HepG2 (cell line): ENCODE data around the gene RORC. TPM values are rescaled to one million over a fixed set of nuclear protein-coding genes. Genes with fewer than 3 reads are reported as not detected.

ENCODE experiments used
- ATAC-seq: fragments of 200-7000 bp; cut with Tn5 transposase; 3 replicates; pipeline ENCODE4 v1.9.1; 2020; ENCODE audit warnings: mild to moderate bottlenecking, moderate library complexity
- BruUV-seq: library from RNA; stranded (reverse); fragments of 400-500 nt; replicated peaks from 2 replicates; lab custom pipeline; 2021; lab: Mats Ljungman, UMichigan
- CTCF ChIA-PET: fragments of 300-600 bp; formaldehyde crosslinking; extraction: SDS; loops from one replicate; lab custom pipeline; 2021; ENCODE audit warnings: low total read pairs, inconsistent platforms, low intra/inter-chr PET ratio; lab: Yijun Ruan, JAX
- POLR2A ChIA-PET: fragments of 350-600 bp; sonication (Branson Sonifier 250); formaldehyde crosslinking; loops from one replicate; lab custom pipeline; 2020; ENCODE audit warnings: antibody characterized with exemption, inconsistent platforms; lab: Yijun Ruan, JAX
- DNase-seq: peaks from one replicate; pipeline ENCODE4 v3.0.0-alpha.2; 2015; ENCODE audit warnings: low spot score
- FAIRE-seq: peaks from 3 replicates; lab custom pipeline; 2011; peaks lifted over from hg19 to GRCh38; lab: Jason Lieb, UNC
- H2AFZ ChIP-seq: one replicate; pipeline ENCODE4 v1.6.1; 2011; ENCODE audit warnings: low read length, inconsistent platforms
- H3K27ac ChIP-seq: fragments of 300-600 bp; 3 replicates; pipeline ENCODE4 v1.8.0; 2011; ENCODE audit warnings: mixed run types, mild to moderate bottlenecking, mixed read lengths, low read length, inconsistent platforms; ENCODE audit not compliant: insufficient read depth; ENCODE audit errors: extremely low read length
- H3K27me3 ChIP-seq, 2 experiments: fragments of 200-600 bp in 1 of 2; 2 replicates in 1 of 2; 3 replicates in 1 of 2; pipeline versions ENCODE4 v1.6.0 to v1.8.0; 2011; ENCODE audit warnings: low read length in 2 of 2, mild to moderate bottlenecking in 2 of 2, moderate library complexity in 2 of 2, inconsistent platforms in 1 of 2; ENCODE audit not compliant: insufficient read depth in 2 of 2, control insufficient read depth in 1 of 2
- H3K36me3 ChIP-seq, 2 experiments: fragments of 200-600 bp in 1 of 2; replicated peaks in 1 of 2; 2 replicates in 1 of 2; 3 replicates in 1 of 2; pipeline versions ENCODE4 v1.5.1 to v1.8.0; 2011; ENCODE audit warnings: low read length in 2 of 2, inconsistent platforms in 1 of 2; ENCODE audit not compliant: insufficient read depth in 2 of 2, control insufficient read depth in 1 of 2
- H3K4me1 ChIP-seq: 2 replicates; pipeline ENCODE4 v1.5.1; 2012; ENCODE audit warnings: low read length, inconsistent platforms; ENCODE audit not compliant: insufficient read depth
- H3K4me2 ChIP-seq: 2 replicates; pipeline ENCODE4 v1.6.0; 2011; ENCODE audit warnings: low read depth, low read length, inconsistent platforms
- H3K4me3 ChIP-seq, 3 experiments: fragments of 200-600 bp in 1 of 3; sonication (generic), shearing (Covaris generic) in 1 of 3; replicated peaks in 1 of 3; 2 replicates each; pipeline ENCODE4 v1.5.1; 2011 to 2016; ENCODE audit warnings: low read length in 3 of 3, inconsistent platforms in 2 of 3, low read depth in 2 of 3, mild to moderate bottlenecking in 2 of 3, control low read depth in 1 of 3, mixed read lengths in 1 of 3; ENCODE audit not compliant: insufficient read depth in 1 of 3
- H3K79me2 ChIP-seq: one replicate; pipeline ENCODE4 v1.6.1; 2011; ENCODE audit warnings: low read length, inconsistent platforms; ENCODE audit not compliant: insufficient read depth
- H3K9ac ChIP-seq: 2 replicates; pipeline ENCODE4 v1.6.0; 2011; ENCODE audit warnings: mild to moderate bottlenecking, low read depth, low read length, inconsistent platforms; ENCODE audit not compliant: insufficient read depth
- H3K9me3 ChIP-seq: 2 replicates; pipeline ENCODE4 v1.5.1; 2012; ENCODE audit warnings: mild to moderate bottlenecking, low read length
- H4K20me1 ChIP-seq: 2 replicates; pipeline ENCODE4 v1.6.0; 2011; ENCODE audit warnings: inconsistent platforms, mild to moderate bottlenecking, low read length, moderate library complexity; ENCODE audit not compliant: insufficient read depth
- CREM ChIP-seq, 2 experiments: sonication (generic) in 1 of 2; formaldehyde crosslinking in 1 of 2; IDR thresholded peaks; 2 replicates each; pipeline versions ENCODE4 v1.4.0 to v1.6.1; 2016 to 2020; ENCODE audit warnings: antibody characterized with exemption in 1 of 2, mild to moderate bottlenecking in 1 of 2, missing genetic modification reagents in 1 of 2
- FOXA3 ChIP-seq: IDR thresholded peaks from 2 replicates; pipeline ENCODE4 v1.6.1; 2016; ENCODE audit warnings: missing genetic modification reagents, missing compliant biosample characterization
- KLF6 ChIP-seq: IDR thresholded peaks from 2 replicates; pipeline ENCODE4 v1.8.0; 2016; ENCODE audit warnings: missing biosample characterization, missing genetic modification reagents
- PTBP1 ChIP-seq: fragments of 200-400 bp; formaldehyde crosslinking; IDR thresholded peaks from 2 replicates; pipeline ENCODE4 v1.6.1; 2018; ENCODE audit warnings: low read length, low read depth; ENCODE audit not compliant: poor library complexity, severe bottlenecking
- RCOR2 ChIP-seq: IDR thresholded peaks from 2 replicates; pipeline ENCODE4 v1.6.1; 2016; ENCODE audit warnings: missing biosample characterization, missing genetic modification reagents
- REXO4 ChIP-seq: sonication (generic); formaldehyde crosslinking; IDR thresholded peaks from 2 replicates; pipeline ENCODE4 v1.8.0; 2022; ENCODE audit warnings: missing genetic modification reagents, mild to moderate bottlenecking, borderline replicate concordance
- SMAD1 ChIP-seq: sonication (generic); formaldehyde crosslinking; IDR thresholded peaks from 2 replicates; pipeline ENCODE4 v1.4.0; 2020; ENCODE audit warnings: missing genetic modification reagents, low read depth, mild to moderate bottlenecking, borderline replicate concordance
- ZNF768 ChIP-seq: sonication (generic); formaldehyde crosslinking; IDR thresholded peaks from 2 replicates; pipeline ENCODE4 v1.4.0; 2020; ENCODE audit warnings: missing genetic modification reagents
- ZSCAN22 ChIP-seq: sonication (generic); formaldehyde crosslinking; IDR thresholded peaks from 2 replicates; pipeline ENCODE4 v1.4.0; 2020; ENCODE audit warnings: mild to moderate bottlenecking, missing genetic modification reagents
- ZSCAN30 ChIP-seq: sonication (generic); formaldehyde crosslinking; IDR thresholded peaks from 2 replicates; pipeline ENCODE4 v1.5.0; 2020; ENCODE audit warnings: mild to moderate bottlenecking, missing genetic modification reagents
- WGBS: methylation state at CpG from one replicate; pipeline ENCODE4 v1.1.6; 2017; ENCODE audit warnings: low lambda C conversion rate; 5-methylcytosine and 5-hydroxymethylcytosine counted together
- in situ Hi-C: cut with HindIII; loops from 2 replicates; pipeline ENCODE4 v1.10.0; 2017; ENCODE audit warnings: low pct_unique_long_range_greater_than_20kb; ENCODE audit not compliant: extremely low pct_ligation_motif_present
- intact Hi-C: fragments of 100-400 bp; cut with micrococcal nuclease; formaldehyde crosslinking; loops from one replicate; pipeline ENCODE4 v1.10.0; 2022; ENCODE audit not compliant: unreplicated experiment
- polyA plus RNA-seq, 8 experiments: library from polyadenylated mRNA; depleted of rRNA in 3 of 8; stranded (reverse) in 7 of 8; unstranded in 1 of 8; fragments of >200 nt; fragmentation: Illumina TruSeq in 4 of 8; extraction: Trizol in 4 of 8; gene quantifications; 2 replicates each; pipeline versions ENCODE4 v1.2.1 to v1.2.3, GENCODE V29; 2011 to 2016; ENCODE audit warnings: low read depth in 4 of 8, missing spikeins in 1 of 8, mixed read lengths in 1 of 8; ENCODE audit not compliant: insufficient read depth in 1 of 8
- total RNA-seq, 5 experiments: library from RNA; depleted of rRNA; stranded (reverse); fragments of >200 nt; fragmentation: Illumina TruSeq; extraction: Trizol; gene quantifications; 2 replicates each; pipeline ENCODE4 v1.2.3, GENCODE V29; 2016; ENCODE audit warnings: low read depth in 1 of 5
- TF ChIP-seq, protein P1 (sequence below): sonication (generic); formaldehyde crosslinking; IDR thresholded peaks from 2 replicates; pipeline ENCODE4 v1.5.1; 2020; ENCODE audit warnings: mild to moderate bottlenecking, moderate library complexity, missing genetic modification reagents
- TF ChIP-seq, protein P2 (sequence below): sonication (generic); formaldehyde crosslinking; IDR thresholded peaks from 2 replicates; pipeline ENCODE4 v1.4.0; 2020; ENCODE audit warnings: missing genetic modification reagents

RORC gene
- total and polyA plus RNA-seq, 2 of the 13 experiments (the other 11 are each of a cell fraction or from before 2014, with no cell fraction given) = 2.5 to 6.5 TPM

DNA sequence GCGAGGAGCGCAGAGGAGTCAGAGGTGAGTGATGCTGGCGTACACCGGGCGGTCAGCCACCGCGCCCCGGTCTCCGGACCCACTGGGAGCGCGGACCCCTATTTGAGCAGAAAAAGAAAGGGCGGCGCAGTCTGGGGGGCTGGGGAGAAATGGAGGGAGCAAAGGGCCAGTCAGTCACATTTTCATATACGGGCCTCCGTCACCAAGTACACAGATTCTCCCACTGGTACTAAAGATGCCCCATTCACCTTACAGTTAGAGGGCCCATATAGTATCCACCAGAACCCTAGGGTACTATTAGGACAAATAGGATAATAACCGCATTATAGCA lies 7.4 kb upstream of the RORC start:
- POLR2A ChIA-PET = interaction anchor here (1.2 to 1.4 kb wide), 4 partner anchors 9 to 299 kb away, joined by 3 to 10 read pairs (median 5); partner anchors contain the start of genes MRPL9 and TUFT1

More for the DNA sequence above, 7.4 kb upstream of the RORC start:
- Histone ChIP-seq H3K36me3 (no peaks in the 10 kb centered on the region), H4K20me1 (no peaks in the 10 kb centered on the region), H3K4me1 (peaks cover 65% of the 10 kb centered on the region), H3K27ac (no peak overlapping the region)
- in situ Hi-C loops = loop anchor here (10.0 kb wide), 2 partner anchors 124 to 244 kb away; partner anchors contain the start of gene CELF3
- TF ChIP-seq ZSCAN22 (CRISPR knock-in tag) (no peak), SMAD1 (CRISPR knock-in tag) (no peak), ZSCAN30 (CRISPR knock-in tag) (no peak), CREM (IDR thresholded peaks at IDR 0.05) (no peak), CREM (CRISPR knock-in tag; IDR thresholded peaks at IDR 0.05) (no peak), KLF6 (no peak), REXO4 (CRISPR knock-in tag) (no peak), FOXA3 (CRISPR knock-in tag) (no peak), ZNF768 (no peak), RCOR2 (CRISPR knock-in tag) (no peak), PTBP1 (no peak)
- TF ChIP-seq, protein P1, sequence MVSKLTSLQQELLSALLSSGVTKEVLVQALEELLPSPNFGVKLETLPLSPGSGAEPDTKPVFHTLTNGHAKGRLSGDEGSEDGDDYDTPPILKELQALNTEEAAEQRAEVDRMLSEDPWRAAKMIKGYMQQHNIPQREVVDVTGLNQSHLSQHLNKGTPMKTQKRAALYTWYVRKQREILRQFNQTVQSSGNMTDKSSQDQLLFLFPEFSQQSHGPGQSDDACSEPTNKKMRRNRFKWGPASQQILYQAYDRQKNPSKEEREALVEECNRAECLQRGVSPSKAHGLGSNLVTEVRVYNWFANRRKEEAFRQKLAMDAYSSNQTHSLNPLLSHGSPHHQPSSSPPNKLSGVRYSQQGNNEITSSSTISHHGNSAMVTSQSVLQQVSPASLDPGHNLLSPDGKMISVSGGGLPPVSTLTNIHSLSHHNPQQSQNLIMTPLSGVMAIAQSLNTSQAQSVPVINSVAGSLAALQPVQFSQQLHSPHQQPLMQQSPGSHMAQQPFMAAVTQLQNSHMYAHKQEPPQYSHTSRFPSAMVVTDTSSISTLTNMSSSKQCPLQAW = no peak
- TF ChIP-seq, protein P2, sequence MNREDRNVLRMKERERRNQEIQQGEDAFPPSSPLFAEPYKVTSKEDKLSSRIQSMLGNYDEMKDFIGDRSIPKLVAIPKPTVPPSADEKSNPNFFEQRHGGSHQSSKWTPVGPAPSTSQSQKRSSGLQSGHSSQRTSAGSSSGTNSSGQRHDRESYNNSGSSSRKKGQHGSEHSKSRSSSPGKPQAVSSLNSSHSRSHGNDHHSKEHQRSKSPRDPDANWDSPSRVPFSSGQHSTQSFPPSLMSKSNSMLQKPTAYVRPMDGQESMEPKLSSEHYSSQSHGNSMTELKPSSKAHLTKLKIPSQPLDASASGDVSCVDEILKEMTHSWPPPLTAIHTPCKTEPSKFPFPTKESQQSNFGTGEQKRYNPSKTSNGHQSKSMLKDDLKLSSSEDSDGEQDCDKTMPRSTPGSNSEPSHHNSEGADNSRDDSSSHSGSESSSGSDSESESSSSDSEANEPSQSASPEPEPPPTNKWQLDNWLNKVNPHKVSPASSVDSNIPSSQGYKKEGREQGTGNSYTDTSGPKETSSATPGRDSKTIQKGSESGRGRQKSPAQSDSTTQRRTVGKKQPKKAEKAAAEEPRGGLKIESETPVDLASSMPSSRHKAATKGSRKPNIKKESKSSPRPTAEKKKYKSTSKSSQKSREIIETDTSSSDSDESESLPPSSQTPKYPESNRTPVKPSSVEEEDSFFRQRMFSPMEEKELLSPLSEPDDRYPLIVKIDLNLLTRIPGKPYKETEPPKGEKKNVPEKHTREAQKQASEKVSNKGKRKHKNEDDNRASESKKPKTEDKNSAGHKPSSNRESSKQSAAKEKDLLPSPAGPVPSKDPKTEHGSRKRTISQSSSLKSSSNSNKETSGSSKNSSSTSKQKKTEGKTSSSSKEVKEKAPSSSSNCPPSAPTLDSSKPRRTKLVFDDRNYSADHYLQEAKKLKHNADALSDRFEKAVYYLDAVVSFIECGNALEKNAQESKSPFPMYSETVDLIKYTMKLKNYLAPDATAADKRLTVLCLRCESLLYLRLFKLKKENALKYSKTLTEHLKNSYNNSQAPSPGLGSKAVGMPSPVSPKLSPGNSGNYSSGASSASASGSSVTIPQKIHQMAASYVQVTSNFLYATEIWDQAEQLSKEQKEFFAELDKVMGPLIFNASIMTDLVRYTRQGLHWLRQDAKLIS (CRISPR knock-in tag) = no peak
- TF ChIP-seq, all 625 proteins: peak for 0
- FAIRE-seq (no peak), ATAC-seq (no peak), DNase-seq (no peak)
- Histone ChIP-seq H3K4me2 (peak overlapping the region; percentile 66; the same call in 1 of the 2 replicates), H3K4me3 (no peak overlapping the region; a peak in 1 of 6 replicates), H3K9me3 (no peaks in the 10 kb centered on the region), H2AFZ (no peak overlapping the region), H3K27me3 (no peaks in the 10 kb centered on the region), H3K79me2 (no peaks in the 10 kb centered on the region), H3K9ac (no peak overlapping the region)
- intact Hi-C loops = loop anchor here (10.0 kb wide), 3 partner anchors 74 to 394 kb away; partner anchors contain the start of genes MRPL9 and TUFT1
- WGBS = 98% methylated on average over 12 of the region's 16 CpGs
- CTCF ChIA-PET = no interaction called here
- BruUV-seq = no TSS peak
